HG03442 (cell line): ENCODE results near the gene GABPA.
A peak's percentile ranks its signal among the peaks of the same experiment; 100 is the strongest.

Experiments
- ATAC-seq: cut with Tn5 transposase; IDR thresholded peaks from one replicate; pipeline ENCODE4 v1.9.1; 2021; ENCODE audit warnings: mild to moderate bottlenecking, moderate library complexity; ENCODE audit not compliant: unreplicated experiment

The GABPA gene

DNA sequence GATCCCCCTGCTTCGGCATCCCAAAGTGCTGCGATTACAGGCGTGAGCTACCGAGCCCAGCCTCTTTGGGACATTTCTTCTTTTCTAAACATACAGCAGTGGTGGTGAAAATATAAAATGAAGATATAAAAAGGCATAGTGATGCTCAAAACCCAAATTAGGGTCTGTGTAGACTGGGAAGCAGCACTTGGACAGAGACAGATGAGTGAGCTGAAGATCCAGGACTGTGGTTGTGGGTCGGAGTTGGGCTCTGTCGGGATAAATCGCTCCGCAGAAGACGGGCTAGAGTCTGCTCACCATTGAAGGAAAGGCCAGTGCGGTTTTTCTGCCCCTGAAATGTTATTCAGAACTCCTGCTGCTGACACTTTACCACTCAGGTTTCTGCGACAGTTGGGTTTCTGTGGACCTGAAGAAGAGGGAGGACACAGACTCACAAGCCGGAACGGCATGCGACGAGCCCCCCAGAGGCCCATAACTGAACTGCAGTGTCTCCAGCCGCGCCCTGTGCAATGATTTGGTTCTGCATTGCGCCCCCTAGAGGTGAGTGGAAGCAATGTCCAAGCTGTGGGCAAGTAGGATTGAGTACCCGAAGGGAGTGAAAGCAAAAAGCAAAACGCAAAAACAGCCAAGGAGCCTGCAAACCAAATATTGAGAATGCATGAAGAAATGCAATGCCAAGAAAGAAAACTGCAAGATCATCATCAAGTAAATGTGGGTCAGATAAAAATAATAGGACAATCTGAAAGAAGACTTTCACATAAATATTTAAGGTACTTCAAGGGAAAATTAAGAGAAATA, 66.6 kb downstream of the GABPA start:
- peak; percentile 100 for ATAC-seq

- ATAC-seq, result no peak
These were observed 71.3 kb downstream of the GABPA start for GRCh38 chr21:25806060-25806459.

- ATAC-seq, result no peak
These were observed 72.4 kb downstream of the GABPA start for GRCh38 chr21:25807191-25807590.

DNA sequence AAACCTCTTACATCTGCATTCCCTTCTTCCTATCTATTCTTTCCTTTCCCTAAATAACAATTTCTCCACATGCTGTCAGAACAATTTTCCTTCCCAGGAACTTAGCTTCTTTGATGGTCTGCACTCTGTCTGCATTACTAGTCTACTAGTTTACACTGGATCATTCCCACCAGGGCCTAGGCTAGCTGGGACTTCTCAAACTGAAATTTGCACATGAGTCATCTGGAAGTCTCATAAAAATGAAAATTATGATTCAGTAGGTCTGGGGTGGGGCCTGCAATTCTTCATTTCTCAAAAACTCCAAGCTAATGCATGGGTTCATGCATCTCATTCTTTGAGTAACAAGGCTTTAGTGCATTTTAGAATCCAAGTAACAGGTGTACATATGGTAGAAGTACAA, 74.2 kb downstream of the GABPA start:
- no peak for ATAC-seq

DNA sequence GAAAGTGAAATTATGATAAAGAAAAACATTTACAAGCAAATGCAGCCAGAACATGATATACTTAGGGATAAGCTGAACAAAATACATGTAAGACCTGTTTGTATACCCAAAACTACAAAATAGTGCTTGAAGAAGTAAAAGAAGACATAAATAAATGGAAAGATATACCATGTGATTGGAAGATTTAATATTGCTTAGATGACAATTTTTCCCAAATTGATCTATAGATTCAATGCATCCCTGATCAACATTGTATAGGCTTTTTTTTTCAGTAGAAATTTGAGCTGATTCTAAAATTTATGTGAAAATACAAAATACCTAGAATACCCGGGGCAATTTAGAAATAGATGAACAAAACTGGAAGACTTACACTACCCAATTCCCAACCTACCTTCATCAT, 76.4 kb downstream of the GABPA start:
- ATAC-seq, result no peak

GRCh38 chr21:25813917-25814316, 79.1 kb downstream of the GABPA start:
- no peak for ATAC-seq

- ATAC-seq, result no peak
These were observed 83.3 kb downstream of the GABPA start for GRCh38 chr21:25818121-25818520.

DNA sequence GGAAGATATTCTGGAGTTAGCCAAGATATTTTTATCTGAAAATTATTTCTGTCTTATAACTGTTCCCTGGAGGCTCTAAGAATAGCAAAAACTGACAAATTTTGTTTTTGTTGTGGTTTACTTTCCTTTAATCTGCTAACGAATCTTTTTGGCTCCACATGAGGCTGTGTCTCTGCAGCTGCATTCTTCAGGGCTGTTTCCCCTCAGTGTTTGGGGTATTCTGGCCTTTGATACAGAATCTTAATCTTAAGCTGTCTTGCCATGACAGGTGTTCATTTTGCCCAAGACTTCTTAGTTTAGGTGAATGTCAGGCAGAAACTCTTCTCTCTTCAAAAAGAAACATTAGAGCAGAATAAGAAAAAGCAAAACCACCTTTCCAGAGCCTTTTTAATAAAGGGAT, 83.8 kb downstream of the GABPA start:
- ATAC-seq, result no peak
